GM23338 (cell line): ENCODE results near the gene MARCHF2. TPM values are rescaled to one million over a fixed set of nuclear protein-coding genes. Genes with fewer than 3 reads are reported as not detected.

Experiments used
- ATAC-seq: fragments of 200-7000 bp; cut with Tn5 transposase; 3 replicates; pipeline ENCODE4 v1.9.1; 2020
- DNase-seq: peaks from one replicate; pipeline ENCODE4 v3.0.0-alpha.2; 2015; ENCODE audit warnings: low spot score
- H2AFZ ChIP-seq: fragments of 200-600 bp; sonication (generic); 2 replicates; pipeline ENCODE4 v1.8.0; 2016; ENCODE audit warnings: antibody characterized with exemption, mild to moderate bottlenecking, moderate library complexity
- H3F3A ChIP-seq: fragments of 200-600 bp; sonication (generic); replicated peaks from 2 replicates; pipeline ENCODE4 v1.8.0; 2017; ENCODE audit warnings: antibody characterized with exemption, mixed run types, low read depth
- H3K27ac ChIP-seq: fragments of 200-600 bp; sonication (generic); 2 replicates; pipeline ENCODE4 v1.6.1; 2016; ENCODE audit warnings: low read depth
- H3K27me3 ChIP-seq: fragments of 200-600 bp; sonication (generic); 2 replicates; pipeline ENCODE4 v1.8.0; 2016; ENCODE audit warnings: mild to moderate bottlenecking, mixed run types, moderate library complexity; ENCODE audit not compliant: insufficient read depth
- H3K36me3 ChIP-seq: fragments of 200-600 bp; sonication (generic); 2 replicates; pipeline ENCODE4 v1.8.0; 2016; ENCODE audit warnings: mild to moderate bottlenecking; ENCODE audit not compliant: insufficient read depth
- H3K4me1 ChIP-seq: fragments of 200-600 bp; sonication (generic); 2 replicates; pipeline ENCODE4 v1.8.0; 2016; ENCODE audit warnings: mild to moderate bottlenecking, moderate library complexity; ENCODE audit not compliant: insufficient read depth
- H3K4me2 ChIP-seq: fragments of 200-600 bp; sonication (generic); 2 replicates; pipeline ENCODE4 v1.7.1; 2017; ENCODE audit warnings: mixed run types
- H3K4me3 ChIP-seq: fragments of 200-600 bp; sonication (generic); 2 replicates; pipeline ENCODE4 v1.6.1; 2016; ENCODE audit warnings: mixed run types
- H3K79me2 ChIP-seq: fragments of 200-600 bp; sonication (generic); replicated peaks from 2 replicates; pipeline ENCODE4 v1.8.0; 2017; ENCODE audit warnings: mild to moderate bottlenecking; ENCODE audit not compliant: insufficient read depth
- H3K9me2 ChIP-seq: fragments of 200-600 bp; sonication (generic); 2 replicates; pipeline ENCODE4 v1.8.0; 2017; ENCODE audit not compliant: insufficient read depth
- H4K20me1 ChIP-seq: fragments of 200-600 bp; sonication (generic); replicated peaks from 2 replicates; pipeline ENCODE4 v1.8.0; 2017; ENCODE audit warnings: mild to moderate bottlenecking; ENCODE audit not compliant: insufficient read depth
- H3K27ac Mint-ChIP-seq: 2 replicates; pipeline ENCODE4 v1.8.0; 2020; ENCODE audit warnings: inconsistent platforms, mild to moderate bottlenecking, moderate library complexity, mixed read lengths
- H3K27me3 Mint-ChIP-seq: 3 replicates; pipeline ENCODE4 v1.8.0; 2022; ENCODE audit warnings: low read depth, mild to moderate bottlenecking, moderate library complexity, mixed read lengths, inconsistent platforms; ENCODE audit not compliant: insufficient read depth, poor library complexity
- H3K36me3 Mint-ChIP-seq: 3 replicates; pipeline ENCODE4 v1.8.0; 2021; ENCODE audit warnings: low read depth, mild to moderate bottlenecking, inconsistent platforms, moderate library complexity, mixed read lengths
- H3K4me1 Mint-ChIP-seq: 3 replicates; pipeline ENCODE4 v1.8.0; 2020; ENCODE audit warnings: mild to moderate bottlenecking, inconsistent platforms, mixed read lengths
- H3K4me3 Mint-ChIP-seq: 3 replicates; pipeline ENCODE4 v1.8.0; 2021; ENCODE audit warnings: moderate library complexity, mild to moderate bottlenecking, inconsistent platforms, mixed read lengths
- H3K9me3 Mint-ChIP-seq: 3 replicates; pipeline ENCODE4 v1.8.0; 2020; ENCODE audit warnings: moderate library complexity, mild to moderate bottlenecking, inconsistent platforms, mixed read lengths
- CREB1 ChIP-seq: fragments of 250-450 bp; sonication (Bioruptor Pico); IDR thresholded peaks from 2 replicates; pipeline ENCODE4 v1.5.0; 2020; ENCODE audit warnings: low read depth, mild to moderate bottlenecking, moderate library complexity
- CTCF ChIP-seq, 2 experiments: fragments of 200-600 bp in 1 of 2; sonication (generic) in 1 of 2; conservative IDR thresholded peaks; 2 replicates each; pipeline versions ENCODE4 v1.5.1 to v1.6.1; 2016 to 2017; ENCODE audit warnings: antibody characterized with exemption in 2 of 2, low read depth in 2 of 2, mild to moderate bottlenecking in 2 of 2, moderate library complexity in 1 of 2
- EZH2 ChIP-seq: fragments of 200-600 bp; sonication (generic); IDR thresholded peaks from one replicate; pipeline ENCODE4 v1.8.0; 2017; ENCODE audit warnings: antibody characterized with exemption, mild to moderate bottlenecking, low read depth; ENCODE audit not compliant: unreplicated experiment
- EZH2phosphoT487 ChIP-seq: fragments of 200-600 bp; sonication (generic); IDR thresholded peaks from one replicate; pipeline ENCODE4 v1.8.1; 2018; ENCODE audit warnings: antibody characterized with exemption; ENCODE audit not compliant: unreplicated experiment
- JUNB ChIP-seq: IDR thresholded peaks from one replicate; pipeline ENCODE4 v1.6.1; 2016; ENCODE audit warnings: antibody characterized with exemption; ENCODE audit not compliant: unreplicated experiment
- NANOG ChIP-seq: IDR thresholded peaks from 2 replicates; pipeline ENCODE4 v1.6.1; 2016; ENCODE audit warnings: antibody characterized with exemption, borderline replicate concordance
- POLR2AphosphoS5 ChIP-seq: IDR thresholded peaks from 2 replicates; pipeline ENCODE4 v1.6.1; 2016; ENCODE audit warnings: antibody characterized with exemption, low read depth
- STAT1 ChIP-seq: IDR thresholded peaks from one replicate; pipeline ENCODE4 v1.6.1; 2016; ENCODE audit warnings: antibody characterized with exemption; ENCODE audit not compliant: unreplicated experiment
- ZNF114 ChIP-seq: fragments of 250-450 bp; sonication (Bioruptor Pico); IDR thresholded peaks from 2 replicates; pipeline ENCODE4 v1.5.0; 2020; ENCODE audit warnings: mild to moderate bottlenecking, moderate library complexity
- ZNF331 ChIP-seq: fragments of 250-450 bp; sonication (Bioruptor Pico); IDR thresholded peaks from 2 replicates; pipeline ENCODE4 v1.5.0; 2020; ENCODE audit warnings: low read depth, mild to moderate bottlenecking, moderate library complexity
- ZNF462 ChIP-seq: fragments of 250-450 bp; sonication (Bioruptor Pico); IDR thresholded peaks from 2 replicates; pipeline ENCODE4 v1.5.0; 2020; ENCODE audit warnings: mild to moderate bottlenecking, moderate library complexity
- polyA plus RNA-seq: library from polyadenylated mRNA; unstranded; fragments of >200 nt; fragmentation: Nextera tagmentation; extraction: Ambion mirVana; gene quantifications from 2 replicates; pipeline ENCODE4 v1.2.1, GENCODE V29; 2016
- total RNA-seq: library from RNA; depleted of rRNA; stranded (reverse); fragments of >200 nt; shearing (Covaris generic); gene quantifications from 2 replicates; pipeline ENCODE4 v1.2.3, GENCODE V29; 2014
- TF ChIP-seq, protein P1 (sequence below): IDR thresholded peaks from 2 replicates; pipeline ENCODE4 v1.6.1; 2016; ENCODE audit warnings: antibody characterized with exemption
- TF ChIP-seq, protein P2 (sequence below): IDR thresholded peaks from one replicate; pipeline ENCODE4 v1.6.1; 2018; ENCODE audit warnings: antibody characterized with exemption; ENCODE audit not compliant: unreplicated experiment

Gene MARCHF2
- total and polyA plus RNA-seq, 2 experiments from 2014 or later, result 18.9 to 50.1 TPM

- ATAC-seq (no peak), DNase-seq (no peak)
- Mint-ChIP-seq H3K4me3 (no peak overlapping the region), H3K9me3 (no peaks in the 10 kb centered on the region; the same call in 2 of the 3 replicates), H3K27ac (peak overlapping the region; percentile 65), H3K4me1 (no peaks in the 10 kb centered on the region), H3K36me3 (peaks cover 99% of the 10 kb centered on the region), H3K27me3 (peaks cover 17% of the 10 kb centered on the region)
- Histone ChIP-seq H3K4me3 (no peak overlapping the region), H3K4me1 (no peaks in the 10 kb centered on the region), H2AFZ (no peak overlapping the region), H3K27ac (peak overlapping the region; percentile 39; the same call in 1 of the 2 replicates), H3K9me2 (no peaks in the 10 kb centered on the region), H3K36me3 (peaks cover 95% of the 10 kb centered on the region), H3K4me2 (no peak overlapping the region), H3K79me2 (peaks cover 100% of the 10 kb centered on the region), H3F3A (peaks cover 79% of the 10 kb centered on the region), H4K20me1 (peaks cover 75% of the 10 kb centered on the region), H3K27me3 (no peaks in the 10 kb centered on the region)
- TF ChIP-seq POLR2AphosphoS5, result no peak
- no peak for TF ChIP-seq ZNF114
- TF ChIP-seq ZNF331 (CRISPR knock-in tag), result no peak
- TF ChIP-seq NANOG, result no peak
- TF ChIP-seq CTCF (conservative IDR thresholded peaks at IDR 0.05; ENCODE audit: low read depth in 2 of 2), result no peak
- TF ChIP-seq EZH2, result no peak
- TF ChIP-seq CREB1, result no peak
- TF ChIP-seq STAT1, result no peak
- no peak for TF ChIP-seq JUNB
- no peak for TF ChIP-seq EZH2phosphoT487
- TF ChIP-seq, protein P1, sequence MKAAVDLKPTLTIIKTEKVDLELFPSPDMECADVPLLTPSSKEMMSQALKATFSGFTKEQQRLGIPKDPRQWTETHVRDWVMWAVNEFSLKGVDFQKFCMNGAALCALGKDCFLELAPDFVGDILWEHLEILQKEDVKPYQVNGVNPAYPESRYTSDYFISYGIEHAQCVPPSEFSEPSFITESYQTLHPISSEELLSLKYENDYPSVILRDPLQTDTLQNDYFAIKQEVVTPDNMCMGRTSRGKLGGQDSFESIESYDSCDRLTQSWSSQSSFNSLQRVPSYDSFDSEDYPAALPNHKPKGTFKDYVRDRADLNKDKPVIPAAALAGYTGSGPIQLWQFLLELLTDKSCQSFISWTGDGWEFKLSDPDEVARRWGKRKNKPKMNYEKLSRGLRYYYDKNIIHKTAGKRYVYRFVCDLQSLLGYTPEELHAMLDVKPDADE, result no peak
- no peak for TF ChIP-seq ZNF462 (CRISPR knock-in tag)
- TF ChIP-seq, protein P2, sequence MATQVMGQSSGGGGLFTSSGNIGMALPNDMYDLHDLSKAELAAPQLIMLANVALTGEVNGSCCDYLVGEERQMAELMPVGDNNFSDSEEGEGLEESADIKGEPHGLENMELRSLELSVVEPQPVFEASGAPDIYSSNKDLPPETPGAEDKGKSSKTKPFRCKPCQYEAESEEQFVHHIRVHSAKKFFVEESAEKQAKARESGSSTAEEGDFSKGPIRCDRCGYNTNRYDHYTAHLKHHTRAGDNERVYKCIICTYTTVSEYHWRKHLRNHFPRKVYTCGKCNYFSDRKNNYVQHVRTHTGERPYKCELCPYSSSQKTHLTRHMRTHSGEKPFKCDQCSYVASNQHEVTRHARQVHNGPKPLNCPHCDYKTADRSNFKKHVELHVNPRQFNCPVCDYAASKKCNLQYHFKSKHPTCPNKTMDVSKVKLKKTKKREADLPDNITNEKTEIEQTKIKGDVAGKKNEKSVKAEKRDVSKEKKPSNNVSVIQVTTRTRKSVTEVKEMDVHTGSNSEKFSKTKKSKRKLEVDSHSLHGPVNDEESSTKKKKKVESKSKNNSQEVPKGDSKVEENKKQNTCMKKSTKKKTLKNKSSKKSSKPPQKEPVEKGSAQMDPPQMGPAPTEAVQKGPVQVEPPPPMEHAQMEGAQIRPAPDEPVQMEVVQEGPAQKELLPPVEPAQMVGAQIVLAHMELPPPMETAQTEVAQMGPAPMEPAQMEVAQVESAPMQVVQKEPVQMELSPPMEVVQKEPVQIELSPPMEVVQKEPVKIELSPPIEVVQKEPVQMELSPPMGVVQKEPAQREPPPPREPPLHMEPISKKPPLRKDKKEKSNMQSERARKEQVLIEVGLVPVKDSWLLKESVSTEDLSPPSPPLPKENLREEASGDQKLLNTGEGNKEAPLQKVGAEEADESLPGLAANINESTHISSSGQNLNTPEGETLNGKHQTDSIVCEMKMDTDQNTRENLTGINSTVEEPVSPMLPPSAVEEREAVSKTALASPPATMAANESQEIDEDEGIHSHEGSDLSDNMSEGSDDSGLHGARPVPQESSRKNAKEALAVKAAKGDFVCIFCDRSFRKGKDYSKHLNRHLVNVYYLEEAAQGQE, result no peak
Measured at GRCh38 chr19:8468761-8469373, 55.8 kb downstream of the MARCHF2 start.
